ENCODE results near the gene CES5A. TPM values are rescaled to one million over a fixed set of nuclear protein-coding genes. Genes with fewer than 3 reads are reported as not detected.
"Not testable (repeated sequence)": the region's sequence is repeated elsewhere in the genome, so short reads cannot be mapped to it uniquely, and the experiment has no call there.

The CES5A gene
- total RNA-seq, 3 donors from 2014 or later, result not detected

GRCh38 chr16:55873122-55873521 is 2.1 kb downstream of the CES5A start:
- intact Hi-C loops (cut with DNase I, micrococcal nuclease), result no loop called here
- H3K9me3 ChIP-seq, result no peaks in the 10 kb centered on the region
- DNase-seq (no peak), ATAC-seq (no peak)
- no peaks in the 10 kb centered on the region for H3K36me3 ChIP-seq (ENCODE audit: low read depth)
- H3K4me3 ChIP-seq, result no peak overlapping the region
- no peaks in the 10 kb centered on the region for H3K4me1 ChIP-seq (ENCODE audit: low read depth)
- no peak for TF ChIP-seq CTCF (IDR thresholded peaks at IDR 0.05)

- Histone ChIP-seq H3K36me3 (ENCODE audit: low read depth) (no peaks in the 10 kb centered on the region), H3K4me3 (no peak overlapping the region), H3K9me3 (no peaks in the 10 kb centered on the region), H3K4me1 (ENCODE audit: low read depth) (no peaks in the 10 kb centered on the region)
- DNase-seq (no peak), ATAC-seq (no peak)
- intact Hi-C loops (cut with DNase I, micrococcal nuclease), result no loop called here
- TF ChIP-seq CTCF (IDR thresholded peaks at IDR 0.05), result no peak
Measured at GRCh38 chr16:55872130-55872529, 3.0 kb downstream of the CES5A start.

GRCh38 chr16:55871411-55872038 is 3.6 kb downstream of the CES5A start:
- no peaks in the 10 kb centered on the region for H3K4me1 ChIP-seq (ENCODE audit: low read depth)
- TF ChIP-seq CTCF (IDR thresholded peaks at IDR 0.05), result no peak
- no peak overlapping the region for H3K4me3 ChIP-seq
- intact Hi-C loops (cut with DNase I, micrococcal nuclease), result no loop called here
- DNase-seq, result no peak
- no peak for ATAC-seq
- H3K36me3 ChIP-seq (ENCODE audit: low read depth), result no peaks in the 10 kb centered on the region
- H3K9me3 ChIP-seq, result no peaks in the 10 kb centered on the region

GRCh38 chr16:55868980-55869379 is 6.2 kb downstream of the CES5A start:
- Histone ChIP-seq H3K9me3 (no peaks in the 10 kb centered on the region), H3K4me1 (ENCODE audit: low read depth) (no peaks in the 10 kb centered on the region), H3K36me3 (ENCODE audit: low read depth) (no peaks in the 10 kb centered on the region), H3K4me3 (no peak overlapping the region)
- DNase-seq, result no peak
- intact Hi-C loops (cut with DNase I, micrococcal nuclease), result no loop called here
- ATAC-seq, result no peak
- no peak for TF ChIP-seq CTCF (IDR thresholded peaks at IDR 0.05)

GRCh38 chr16:55868137-55868536 is 7.0 kb downstream of the CES5A start:
- H3K36me3 ChIP-seq (ENCODE audit: low read depth), result no peaks in the 10 kb centered on the region
- no peaks in the 10 kb centered on the region for H3K4me1 ChIP-seq (ENCODE audit: low read depth)
- no peak for TF ChIP-seq CTCF (IDR thresholded peaks at IDR 0.05)
- ATAC-seq (no peak), DNase-seq (no peak)
- intact Hi-C loops (cut with DNase I, micrococcal nuclease), result no loop called here
- no peaks in the 10 kb centered on the region for H3K9me3 ChIP-seq
- H3K4me3 ChIP-seq, result no peak overlapping the region

GRCh38 chr16:55861288-55861687 is 13.9 kb downstream of the CES5A start:
- Histone ChIP-seq H3K4me3 (no peak overlapping the region), H3K4me1 (ENCODE audit: low read depth) (no peaks in the 10 kb centered on the region), H3K9me3 (no peaks in the 10 kb centered on the region), H3K36me3 (ENCODE audit: low read depth) (no peaks in the 10 kb centered on the region)
- no peak for TF ChIP-seq CTCF (IDR thresholded peaks at IDR 0.05)
- DNase-seq (no peak), ATAC-seq (no peak)
- intact Hi-C loops (cut with DNase I, micrococcal nuclease), result no loop called here

GRCh38 chr16:55857650-55858049 is 17.5 kb downstream of the CES5A start:
- H3K4me1 ChIP-seq (ENCODE audit: low read depth); H3K4me3 ChIP-seq; ATAC-seq; intact Hi-C loops (cut with DNase I, micrococcal nuclease); DNase-seq; H3K9me3 ChIP-seq; H3K36me3 ChIP-seq (ENCODE audit: low read depth): not testable (repeated sequence)
